ENCODE results near the gene AKT2. TPM values are rescaled to one million over a fixed set of nuclear protein-coding genes. Genes with fewer than 3 reads are reported as not detected.

AKT2 gene
- total RNA-seq, 1 experiment from 2014 or later, result 182 TPM

DNA sequence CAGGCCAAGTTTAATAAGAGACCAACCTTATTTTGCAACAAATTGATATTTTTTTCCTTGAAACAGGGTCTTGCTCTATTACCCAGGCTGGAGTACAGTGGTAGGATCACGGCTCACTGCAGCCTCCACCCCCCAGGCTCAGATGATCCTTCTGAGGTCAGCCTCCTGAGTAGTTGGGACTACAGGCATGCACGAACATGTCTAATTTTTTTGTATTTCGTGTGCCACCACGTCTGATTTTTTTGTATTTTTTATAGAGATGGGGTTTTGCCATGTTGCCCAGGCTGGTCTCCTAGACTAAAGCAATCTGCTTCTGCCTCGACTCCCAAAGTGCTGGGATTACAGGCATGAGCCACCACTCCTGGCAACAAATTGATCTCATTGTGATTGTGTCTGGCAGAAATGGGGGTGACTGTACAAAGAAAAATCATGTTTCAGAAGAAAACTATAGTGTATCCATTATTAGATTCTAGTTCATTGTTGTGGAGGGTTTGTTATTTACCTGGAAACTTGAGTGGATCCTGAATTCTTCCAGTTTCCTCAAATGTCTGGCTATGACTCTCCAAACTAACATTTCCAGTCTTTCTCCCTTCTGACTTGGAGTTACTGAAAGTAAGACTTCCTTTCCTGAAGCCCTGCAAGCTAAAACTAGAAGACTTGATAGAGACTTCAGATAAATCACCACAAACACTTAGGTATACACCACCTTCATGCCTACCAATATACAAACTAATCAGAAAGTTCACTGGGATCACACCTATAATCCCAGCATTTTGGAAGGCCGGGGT, 17.3 kb upstream of the AKT2 start:
- no peaks in the 10 kb centered on the region for H3K9me3 Mint-ChIP-seq (ENCODE audit: low read depth, unreplicated experiment)
- intact Hi-C loops (cut with micrococcal nuclease; ENCODE audit: unreplicated experiment), result loop anchor here (10.0 kb wide), 3 partner anchors 142 to 332 kb away; partner anchors contain the start of gene SERTAD3
- DNase-seq, result no peak
- CTCF ChIA-PET, result no interaction called here
- BruUV-seq (replicated peaks), result no TSS peak
- H3K36me3 Mint-ChIP-seq (ENCODE audit: insufficient read depth, unreplicated experiment), result no peaks in the 10 kb centered on the region
- H3K27me3 Mint-ChIP-seq (ENCODE audit: unreplicated experiment), result no peaks in the 10 kb centered on the region
- TF ChIP-seq, protein P1, sequence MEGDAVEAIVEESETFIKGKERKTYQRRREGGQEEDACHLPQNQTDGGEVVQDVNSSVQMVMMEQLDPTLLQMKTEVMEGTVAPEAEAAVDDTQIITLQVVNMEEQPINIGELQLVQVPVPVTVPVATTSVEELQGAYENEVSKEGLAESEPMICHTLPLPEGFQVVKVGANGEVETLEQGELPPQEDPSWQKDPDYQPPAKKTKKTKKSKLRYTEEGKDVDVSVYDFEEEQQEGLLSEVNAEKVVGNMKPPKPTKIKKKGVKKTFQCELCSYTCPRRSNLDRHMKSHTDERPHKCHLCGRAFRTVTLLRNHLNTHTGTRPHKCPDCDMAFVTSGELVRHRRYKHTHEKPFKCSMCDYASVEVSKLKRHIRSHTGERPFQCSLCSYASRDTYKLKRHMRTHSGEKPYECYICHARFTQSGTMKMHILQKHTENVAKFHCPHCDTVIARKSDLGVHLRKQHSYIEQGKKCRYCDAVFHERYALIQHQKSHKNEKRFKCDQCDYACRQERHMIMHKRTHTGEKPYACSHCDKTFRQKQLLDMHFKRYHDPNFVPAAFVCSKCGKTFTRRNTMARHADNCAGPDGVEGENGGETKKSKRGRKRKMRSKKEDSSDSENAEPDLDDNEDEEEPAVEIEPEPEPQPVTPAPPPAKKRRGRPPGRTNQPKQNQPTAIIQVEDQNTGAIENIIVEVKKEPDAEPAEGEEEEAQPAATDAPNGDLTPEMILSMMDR (IDR thresholded peaks at IDR 0.05; ENCODE audit: unreplicated experiment), result no peak
- no peak overlapping the region for H3K4me3 Mint-ChIP-seq (ENCODE audit: low read depth, unreplicated experiment)
- H3K4me1 Mint-ChIP-seq (ENCODE audit: low read depth, unreplicated experiment), result no peaks in the 10 kb centered on the region
- H3K27ac Mint-ChIP-seq (ENCODE audit: unreplicated experiment), result no peak overlapping the region

DNA sequence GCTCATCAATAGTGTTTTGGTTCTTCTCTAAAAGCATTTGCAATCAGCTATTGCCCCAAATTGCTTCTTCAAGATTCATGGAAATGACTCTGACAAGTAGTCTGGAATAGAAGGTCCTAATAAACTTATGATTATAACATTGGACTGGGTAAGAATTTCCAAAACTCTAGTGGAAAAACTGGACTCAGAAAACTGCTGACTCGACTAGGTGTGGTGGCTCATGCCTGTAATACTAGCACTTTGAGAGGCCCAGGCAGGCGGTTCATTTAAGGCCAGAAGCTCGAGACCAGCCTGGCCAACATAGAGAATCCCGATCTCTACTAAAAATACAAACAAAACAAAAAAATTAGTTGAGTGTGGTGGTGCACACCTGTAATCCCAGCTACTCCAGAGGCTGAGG, 15.5 kb upstream of the AKT2 start:
- CTCF ChIA-PET, result no interaction called here
- intact Hi-C loops (cut with micrococcal nuclease; ENCODE audit: unreplicated experiment), result loop anchor here (10.0 kb wide), 3 partner anchors 144 to 334 kb away; partner anchors contain the start of gene SERTAD3
- no peak for DNase-seq
- no peaks in the 10 kb centered on the region for H3K4me1 Mint-ChIP-seq (ENCODE audit: low read depth, unreplicated experiment)
- H3K27ac Mint-ChIP-seq (ENCODE audit: unreplicated experiment), result no peak overlapping the region
- no peaks in the 10 kb centered on the region for H3K9me3 Mint-ChIP-seq (ENCODE audit: low read depth, unreplicated experiment)
- no peak overlapping the region for H3K4me3 Mint-ChIP-seq (ENCODE audit: low read depth, unreplicated experiment)
- TF ChIP-seq, protein P1 (IDR thresholded peaks at IDR 0.05; ENCODE audit: unreplicated experiment), result no peak
- no peaks in the 10 kb centered on the region for H3K36me3 Mint-ChIP-seq (ENCODE audit: insufficient read depth, unreplicated experiment)
- H3K27me3 Mint-ChIP-seq (ENCODE audit: unreplicated experiment), result no peaks in the 10 kb centered on the region
- BruUV-seq (replicated peaks), result no TSS peak

DNA sequence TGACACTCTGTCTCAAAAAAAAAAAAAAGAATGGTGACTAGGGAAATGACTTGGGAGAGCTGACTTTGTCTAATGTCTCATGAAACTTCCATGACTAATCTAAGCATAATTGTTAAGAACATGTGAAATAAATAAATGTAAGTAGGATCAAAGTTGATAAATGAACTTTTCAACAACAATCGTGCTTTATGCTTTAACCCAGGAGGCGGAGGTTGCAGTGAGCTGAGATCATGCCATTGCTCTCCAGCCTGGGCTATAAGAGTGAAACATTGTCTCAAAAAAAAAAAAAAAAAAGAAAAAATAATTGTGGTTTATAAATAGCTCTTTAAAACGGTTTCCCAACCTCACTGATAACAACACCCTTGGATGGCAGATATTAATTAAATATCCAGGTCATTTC, 12.9 kb upstream of the AKT2 start:
- intact Hi-C loops (cut with micrococcal nuclease; ENCODE audit: unreplicated experiment), result no loop called here
- no peak for DNase-seq
- Mint-ChIP-seq H3K4me3 (ENCODE audit: low read depth, unreplicated experiment) (no peak overlapping the region), H3K36me3 (ENCODE audit: insufficient read depth, unreplicated experiment) (no peaks in the 10 kb centered on the region), H3K27ac (ENCODE audit: unreplicated experiment) (no peak overlapping the region), H3K27me3 (ENCODE audit: unreplicated experiment) (no peaks in the 10 kb centered on the region), H3K4me1 (ENCODE audit: low read depth, unreplicated experiment) (no peaks in the 10 kb centered on the region), H3K9me3 (ENCODE audit: low read depth, unreplicated experiment) (no peaks in the 10 kb centered on the region)
- CTCF ChIA-PET, result interaction anchor here (0.6 kb wide), 1 partner anchor 304 kb away, joined by 5 read pairs; no protein-coding TSS in a partner anchor
- no TSS peak for BruUV-seq (replicated peaks)
- TF ChIP-seq, protein P1 (IDR thresholded peaks at IDR 0.05; ENCODE audit: unreplicated experiment), result no peak

- Mint-ChIP-seq H3K4me3 (ENCODE audit: low read depth, unreplicated experiment) (no peak overlapping the region), H3K36me3 (ENCODE audit: insufficient read depth, unreplicated experiment) (peaks cover 3% of the 10 kb centered on the region), H3K4me1 (ENCODE audit: low read depth, unreplicated experiment) (no peaks in the 10 kb centered on the region), H3K9me3 (ENCODE audit: low read depth, unreplicated experiment) (no peaks in the 10 kb centered on the region), H3K27ac (ENCODE audit: unreplicated experiment) (no peak overlapping the region), H3K27me3 (ENCODE audit: unreplicated experiment) (no peaks in the 10 kb centered on the region)
- DNase-seq, result no peak
- TF ChIP-seq, protein P1 (IDR thresholded peaks at IDR 0.05; ENCODE audit: unreplicated experiment), result no peak
- CTCF ChIA-PET, result no interaction called here
- intact Hi-C loops (cut with micrococcal nuclease; ENCODE audit: unreplicated experiment), result no loop called here
- no TSS peak for BruUV-seq (replicated peaks)
These were observed 9.4 kb upstream of the AKT2 start for GRCh38 chr19:40294560-40294959.
